ENCODE results near the gene PPM1E.
A peak's percentile ranks its signal among the peaks of the same experiment; 100 is the strongest.
"Not testable (repeated sequence)": the region's sequence is repeated elsewhere in the genome, so short reads cannot be mapped to it uniquely, and the experiment has no call there.

Gene PPM1E

GRCh38 chr17:58957725-58958073, 202.0 kb downstream of the PPM1E start:
- not testable (repeated sequence) for DNase-seq

- peak; percentile 40 for DNase-seq
Measured at GRCh38 chr17:58960068-58960467, 204.4 kb downstream of the PPM1E start.

GRCh38 chr17:58965221-58965620, 209.6 kb downstream of the PPM1E start:
- no peak for DNase-seq

- DNase-seq = no peak
Measured at GRCh38 chr17:58966208-58966607, 210.6 kb downstream of the PPM1E start.

GRCh38 chr17:58968426-58969061, 212.9 kb downstream of the PPM1E start:
- no peak for DNase-seq

- DNase-seq = no peak
Measured at GRCh38 chr17:58969156-58969555, 213.5 kb downstream of the PPM1E start.

- no peak for DNase-seq
Measured at GRCh38 chr17:58969612-58970011, 214.0 kb downstream of the PPM1E start.

GRCh38 chr17:58970609-58971450, 215.2 kb downstream of the PPM1E start:
- no peak for DNase-seq

- DNase-seq = no peak
Measured at GRCh38 chr17:58974354-58974753, 218.7 kb downstream of the PPM1E start.

GRCh38 chr17:58976541-58976940, 220.9 kb downstream of the PPM1E start:
- no peak for DNase-seq

GRCh38 chr17:58980706-58981481, 225.2 kb downstream of the PPM1E start:
- DNase-seq = no peak

GRCh38 chr17:58982626-58983025, 227.0 kb downstream of the PPM1E start:
- DNase-seq = no peak

GRCh38 chr17:58985367-58985766, 229.7 kb downstream of the PPM1E start:
- no peak for DNase-seq

- no peak for DNase-seq
Measured at GRCh38 chr17:58985971-58986370, 230.3 kb downstream of the PPM1E start.

GRCh38 chr17:58989629-58990028, 234.0 kb downstream of the PPM1E start:
- DNase-seq = no peak

GRCh38 chr17:58991718-58992331, 236.2 kb downstream of the PPM1E start:
- DNase-seq = peak; percentile 47

- no peak for DNase-seq
Measured at GRCh38 chr17:58993311-58993710, 237.7 kb downstream of the PPM1E start.

GRCh38 chr17:58995247-58995940, 239.7 kb downstream of the PPM1E start:
- DNase-seq = no peak

GRCh38 chr17:58996968-58997367, 241.3 kb downstream of the PPM1E start:
- DNase-seq = no peak

- DNase-seq = no peak
Measured at GRCh38 chr17:58997756-58998553, 242.3 kb downstream of the PPM1E start.

GRCh38 chr17:58998871-58999270, 243.2 kb downstream of the PPM1E start:
- no peak for DNase-seq

GRCh38 chr17:58999500-58999899, 243.8 kb downstream of the PPM1E start:
- DNase-seq = no peak
